GM18517 (cell line): Measurements from ENCODE around the gene MAB21L3.

Experiments used
- ATAC-seq: cut with Tn5 transposase; IDR thresholded peaks from one replicate; pipeline ENCODE4 v1.9.1; 2021; ENCODE audit warnings: mild to moderate bottlenecking, moderate library complexity; ENCODE audit not compliant: unreplicated experiment

MAB21L3 gene

GRCh38 chr1:116164150-116164549 lies 53.0 kb downstream of the MAB21L3 start:
- ATAC-seq: no peak

- ATAC-seq: no peak
Measured at GRCh38 chr1:116164604-116165368, 53.6 kb downstream of the MAB21L3 start.

- no peak for ATAC-seq
Measured at GRCh38 chr1:116165572-116165971, 54.4 kb downstream of the MAB21L3 start.

- no peak for ATAC-seq
Measured at GRCh38 chr1:116166011-116166571, 54.9 kb downstream of the MAB21L3 start.

GRCh38 chr1:116166655-116167054 lies 55.5 kb downstream of the MAB21L3 start:
- no peak for ATAC-seq

- ATAC-seq: no peak
Measured at GRCh38 chr1:116167625-116168276, 56.6 kb downstream of the MAB21L3 start.

- peak; percentile 81 for ATAC-seq
Measured at GRCh38 chr1:116168277-116169032, 57.3 kb downstream of the MAB21L3 start.

- no peak for ATAC-seq
Measured at GRCh38 chr1:116169898-116170297, 58.7 kb downstream of the MAB21L3 start.

GRCh38 chr1:116170721-116171589 lies 59.8 kb downstream of the MAB21L3 start:
- no peak for ATAC-seq

- no peak for ATAC-seq
Measured at GRCh38 chr1:116172666-116173065, 61.5 kb downstream of the MAB21L3 start.

GRCh38 chr1:116175611-116176010 lies 64.4 kb downstream of the MAB21L3 start:
- ATAC-seq: no peak

- ATAC-seq: no peak
Measured at GRCh38 chr1:116176306-116176789, 65.1 kb downstream of the MAB21L3 start.

- no peak for ATAC-seq
Measured at GRCh38 chr1:116177861-116178260, 66.7 kb downstream of the MAB21L3 start.

- no peak for ATAC-seq
Measured at GRCh38 chr1:116178837-116179236, 67.6 kb downstream of the MAB21L3 start.

- no peak for ATAC-seq
Measured at GRCh38 chr1:116179419-116179818, 68.2 kb downstream of the MAB21L3 start.

- ATAC-seq: no peak
Measured at GRCh38 chr1:116179964-116180363, 68.8 kb downstream of the MAB21L3 start.

GRCh38 chr1:116182019-116182714 lies 71.0 kb downstream of the MAB21L3 start:
- no peak for ATAC-seq
